Measurements from ENCODE around the gene NMS.
"Not testable (repeated sequence)": the region's sequence is repeated elsewhere in the genome, so short reads cannot be mapped to it uniquely, and the experiment has no call there.

NMS gene, protein sequence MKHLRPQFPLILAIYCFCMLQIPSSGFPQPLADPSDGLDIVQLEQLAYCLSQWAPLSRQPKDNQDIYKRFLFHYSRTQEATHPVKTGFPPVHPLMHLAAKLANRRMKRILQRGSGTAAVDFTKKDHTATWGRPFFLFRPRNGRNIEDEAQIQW

DNA sequence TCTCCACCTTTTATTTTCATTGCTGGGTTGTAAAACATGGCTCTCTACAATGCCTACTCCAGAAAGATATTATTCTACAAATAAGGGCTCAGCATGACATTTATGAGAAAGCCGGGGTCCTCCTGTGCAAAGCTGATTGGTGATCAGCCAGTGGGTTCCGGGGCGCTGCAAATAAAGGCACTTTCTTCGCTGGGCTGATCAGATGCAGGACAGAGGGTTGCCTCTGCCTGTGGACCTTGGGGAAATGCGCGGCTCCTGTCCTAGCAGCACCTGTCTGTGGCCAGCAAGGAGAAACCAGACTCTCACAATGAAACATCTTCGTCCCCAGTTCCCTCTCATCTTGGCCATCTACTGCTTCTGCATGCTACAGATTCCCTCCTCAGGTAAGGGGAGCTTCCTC, at the start of gene NMS:
TSS of gene NMS (plus strand) at position 301 of the 400 bp plus-strand sequence. CDS start at position 308, 7 bp downstream.
- no peak for DNase-seq (ENCODE audit: low read depth in 2 of 2)

DNA sequence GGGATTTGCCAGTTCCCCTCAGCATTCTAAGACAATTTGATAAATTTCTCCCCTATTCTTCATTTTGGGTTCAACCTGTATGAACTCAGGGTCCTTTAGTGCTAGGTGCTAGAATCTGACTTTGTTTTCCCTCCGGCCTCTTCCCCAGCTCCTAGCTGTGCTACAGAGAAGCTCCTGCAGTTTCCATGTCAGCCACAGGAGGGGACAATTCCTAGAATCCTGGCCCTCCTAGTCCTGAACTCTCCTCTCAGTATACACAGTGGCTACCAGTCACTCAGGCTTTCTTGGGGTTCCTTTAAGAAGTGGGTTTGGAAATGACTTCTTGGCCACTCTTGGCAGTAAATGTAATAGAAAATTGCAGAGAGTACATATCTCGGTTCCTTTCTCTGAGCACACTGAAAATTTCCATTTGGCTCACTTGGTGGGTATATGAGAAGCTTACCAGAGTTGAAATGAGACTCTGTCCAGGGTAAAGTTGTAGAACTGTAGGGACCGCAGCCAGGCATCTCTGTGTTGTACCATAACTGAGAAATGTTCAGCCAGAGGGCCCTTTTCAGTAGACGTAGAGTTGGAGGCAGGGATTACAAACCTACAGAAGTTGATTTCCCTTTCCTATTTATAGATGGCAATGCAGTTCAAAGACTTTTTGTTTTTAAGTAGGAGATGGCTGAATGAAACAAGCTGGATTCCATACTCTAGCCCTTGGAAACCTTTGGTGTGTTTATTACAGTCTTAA, 47.8 kb upstream of the NMS start:
- no peak for DNase-seq (ENCODE audit: low read depth in 2 of 2)

DNA sequence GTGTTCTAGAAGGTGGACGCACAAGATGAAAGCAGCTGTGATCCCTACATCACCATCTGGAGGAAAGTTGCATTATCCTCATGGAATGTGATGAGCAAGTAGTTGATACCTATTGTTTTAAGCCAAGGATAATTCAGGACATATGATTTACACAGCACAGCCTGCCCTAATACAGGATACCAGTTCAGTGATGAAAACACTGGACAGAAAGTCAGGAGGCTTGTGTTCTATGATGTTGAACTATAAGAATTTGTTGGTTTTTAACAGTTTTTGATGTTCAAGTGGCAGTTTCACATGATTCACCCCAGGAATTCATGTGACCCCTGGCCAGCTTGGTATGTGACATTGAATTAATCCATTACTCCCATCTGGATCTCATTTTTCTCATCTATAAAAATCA, 46.7 kb upstream of the NMS start:
- DNase-seq (ENCODE audit: low read depth in 2 of 2): no peak

DNA sequence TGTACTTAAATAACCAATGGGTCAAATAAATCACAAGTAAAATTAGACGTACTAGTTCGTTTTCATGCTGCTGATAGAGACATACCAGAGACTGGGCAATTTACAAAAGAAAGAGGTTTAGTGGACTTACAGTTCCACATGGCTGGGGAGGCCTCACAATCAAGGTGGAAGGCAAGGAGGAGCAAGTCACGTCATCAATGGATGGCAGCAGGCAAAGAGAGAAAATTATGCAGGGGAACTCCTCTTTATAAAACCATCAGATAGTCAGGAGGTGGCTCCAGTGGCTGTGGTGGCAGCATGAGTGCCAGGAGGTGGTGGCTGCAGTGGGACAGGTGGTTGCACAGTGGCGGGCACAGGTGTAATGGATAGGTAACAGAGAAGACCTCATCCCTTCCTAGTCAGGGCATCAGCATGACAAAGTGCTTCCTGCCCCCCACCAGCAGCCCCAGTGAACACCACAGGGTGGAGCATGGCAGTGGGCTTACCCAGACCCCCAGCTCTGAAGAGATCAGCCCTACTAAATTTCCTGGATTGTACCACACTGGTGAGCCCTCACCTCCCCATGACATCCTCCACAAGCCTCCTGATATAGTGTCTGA, 45.9 kb upstream of the NMS start:
- no peak for DNase-seq (ENCODE audit: low read depth in 2 of 2)

DNA sequence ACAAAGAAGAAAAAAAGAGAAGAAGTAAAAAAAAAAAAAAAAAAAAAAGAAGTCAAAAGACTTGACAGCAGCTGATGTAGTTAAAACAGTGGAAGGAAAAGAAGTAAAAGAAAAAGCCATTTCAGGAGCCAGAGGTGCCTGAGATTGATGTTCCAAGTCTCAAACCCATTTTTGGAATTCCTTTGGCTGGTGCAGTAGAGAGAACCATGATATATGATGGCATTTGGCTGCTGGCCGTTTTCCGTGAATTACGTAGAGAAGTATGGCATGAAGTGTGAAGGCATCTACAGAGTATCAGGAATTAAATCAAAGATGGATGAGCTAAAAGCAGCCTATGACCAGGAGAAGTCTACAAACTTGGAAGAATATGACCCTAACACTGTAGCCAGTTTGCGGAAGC, 45.2 kb upstream of the NMS start:
- no peak for DNase-seq (ENCODE audit: low read depth in 2 of 2)

DNA sequence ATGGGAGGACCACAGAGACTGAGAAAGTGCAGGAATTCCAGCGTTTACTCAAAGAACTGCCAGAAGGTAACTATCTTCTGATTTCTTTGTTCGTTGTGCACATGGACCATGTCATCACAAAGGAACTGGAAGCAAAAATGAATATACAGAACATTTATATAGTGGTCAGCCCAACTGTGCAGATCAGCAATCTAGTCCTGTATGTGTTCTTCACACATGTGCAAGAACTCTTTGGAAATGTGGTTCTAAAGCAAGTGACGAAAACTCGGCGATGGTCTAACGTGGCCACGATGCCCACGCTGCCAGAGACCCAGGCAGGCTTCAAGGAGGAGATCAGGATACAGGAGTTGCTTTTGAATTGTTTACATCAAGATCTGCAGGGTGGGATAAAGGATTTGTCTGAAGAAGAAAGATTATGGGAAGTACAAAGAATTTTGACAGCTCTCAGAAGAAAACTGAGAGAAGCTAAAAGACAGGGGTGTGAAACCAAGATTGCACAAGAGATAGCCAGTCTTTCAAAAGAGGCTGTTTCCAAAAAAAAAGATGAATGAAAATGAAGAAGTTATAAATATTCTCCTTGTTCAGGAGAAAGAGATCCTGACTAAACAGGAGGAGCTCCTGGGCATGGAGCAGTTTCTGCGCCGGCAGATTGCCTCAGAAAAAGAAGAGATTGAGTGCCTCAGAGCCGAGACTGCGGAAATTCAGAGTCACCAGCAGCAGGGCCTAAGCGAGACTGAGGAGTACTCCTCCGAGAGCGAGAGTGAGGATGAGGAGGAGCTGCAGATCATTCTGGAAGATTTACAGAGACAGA, 44.5 kb upstream of the NMS start:
- DNase-seq (ENCODE audit: low read depth in 2 of 2): no peak

DNA sequence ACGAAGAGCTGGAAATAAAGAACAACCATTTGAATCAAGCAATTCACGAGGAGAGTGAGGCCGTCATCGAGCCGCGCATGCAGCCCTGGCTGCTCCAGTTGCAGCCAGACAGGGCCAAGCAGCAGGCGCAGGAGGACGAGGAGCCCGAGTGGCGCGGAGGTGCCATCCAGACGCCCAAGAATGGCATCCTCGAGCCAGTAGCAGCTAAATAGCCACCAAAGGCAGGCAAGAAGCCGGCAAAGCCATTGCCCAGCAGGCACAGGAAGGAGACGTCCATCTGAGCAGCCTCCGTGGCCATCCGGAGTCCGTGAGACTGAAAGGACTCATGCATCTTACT, 43.9 kb upstream of the NMS start:
- DNase-seq (ENCODE audit: low read depth in 2 of 2): no peak

DNA sequence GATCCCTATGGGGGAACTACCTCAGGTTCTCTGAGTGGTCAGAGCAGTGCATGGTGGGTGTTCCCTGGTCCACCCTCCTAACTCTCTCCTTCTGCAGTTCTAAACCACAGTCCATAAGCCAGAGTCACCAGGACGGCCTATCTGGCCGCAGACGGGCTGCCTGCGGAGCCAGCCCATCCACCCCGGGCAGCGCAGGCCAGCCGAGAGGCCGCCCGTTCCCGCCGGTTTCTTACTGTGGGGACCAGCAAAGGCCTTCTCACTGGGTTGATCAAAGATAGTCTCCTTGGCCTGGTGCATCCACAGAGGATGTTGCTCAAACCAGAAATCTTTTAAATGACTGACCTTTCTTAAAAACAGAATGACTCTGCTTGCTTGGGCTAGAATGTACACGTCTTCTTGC, 43.2 kb upstream of the NMS start:
- DNase-seq (ENCODE audit: low read depth in 2 of 2): no peak

DNA sequence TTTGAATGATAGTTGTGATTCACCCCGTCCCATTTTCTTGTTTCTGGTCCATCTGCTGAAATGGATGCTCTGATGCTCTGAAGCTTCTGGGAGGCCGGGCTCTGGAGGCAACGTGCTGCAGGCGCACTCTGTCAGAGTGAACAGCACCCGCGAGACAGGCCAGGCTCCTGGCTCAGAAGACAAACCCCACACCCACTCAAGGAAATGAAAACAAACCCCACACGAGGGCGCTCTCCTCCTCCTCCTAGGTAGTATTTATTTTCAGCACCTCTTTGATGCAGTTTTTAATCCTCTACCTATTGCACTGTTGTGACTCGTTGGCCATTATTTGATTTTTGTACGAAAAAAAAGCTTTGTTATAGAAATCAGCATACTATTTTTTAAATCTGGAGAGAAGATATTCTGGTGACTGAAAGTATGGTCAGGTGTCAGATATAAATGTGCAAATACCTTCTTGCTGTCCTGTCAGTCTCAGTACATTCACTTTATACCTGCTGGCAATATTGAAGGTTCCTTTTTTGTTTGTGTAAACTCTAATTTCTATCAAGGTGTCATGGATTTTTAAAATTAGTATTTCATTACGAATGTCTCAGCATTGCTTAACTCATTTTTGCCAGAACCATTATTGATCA, 42.5 kb upstream of the NMS start:
- DNase-seq (ENCODE audit: low read depth in 2 of 2): peak; percentile 14 to 48

DNA sequence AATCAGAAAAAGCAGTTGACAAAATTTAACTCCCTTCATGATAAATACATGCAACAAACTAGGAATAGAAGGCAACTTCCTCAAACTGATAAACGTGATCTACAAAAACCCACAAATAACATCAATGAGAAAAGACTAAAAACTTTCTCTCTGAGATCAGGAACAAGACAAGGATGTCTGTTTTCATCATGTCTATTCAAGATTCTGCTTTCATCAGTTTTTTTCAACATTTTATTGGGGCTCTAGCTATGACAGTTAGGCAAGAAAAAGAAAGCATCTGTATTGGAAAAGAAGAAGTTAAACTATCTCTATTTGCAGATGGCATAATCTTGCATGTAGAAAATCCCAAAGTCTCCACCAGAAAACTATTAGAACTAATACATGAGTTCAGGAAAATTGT, 40.6 kb upstream of the NMS start:
- no peak for DNase-seq (ENCODE audit: low read depth in 2 of 2)

DNA sequence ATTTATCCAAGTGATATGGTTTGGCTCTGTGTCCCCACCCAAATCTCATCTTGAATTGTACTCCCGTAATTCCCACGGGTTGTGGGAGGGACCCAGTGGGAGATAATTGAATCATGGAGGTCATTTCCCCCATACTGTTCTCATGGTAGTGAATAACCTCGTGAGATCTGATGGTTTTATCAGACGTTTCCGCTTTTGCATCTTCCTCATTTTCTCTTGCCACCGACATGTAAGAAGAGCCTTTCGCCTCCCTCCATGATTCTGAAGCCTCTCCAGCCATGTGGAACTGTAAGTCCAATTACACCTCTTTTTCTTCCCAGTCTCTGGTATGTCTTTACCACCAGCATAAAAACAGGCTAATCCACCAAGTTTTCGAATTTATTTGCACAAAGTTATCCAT, 32.5 kb upstream of the NMS start:
- DNase-seq (ENCODE audit: low read depth in 2 of 2): no peak

DNA sequence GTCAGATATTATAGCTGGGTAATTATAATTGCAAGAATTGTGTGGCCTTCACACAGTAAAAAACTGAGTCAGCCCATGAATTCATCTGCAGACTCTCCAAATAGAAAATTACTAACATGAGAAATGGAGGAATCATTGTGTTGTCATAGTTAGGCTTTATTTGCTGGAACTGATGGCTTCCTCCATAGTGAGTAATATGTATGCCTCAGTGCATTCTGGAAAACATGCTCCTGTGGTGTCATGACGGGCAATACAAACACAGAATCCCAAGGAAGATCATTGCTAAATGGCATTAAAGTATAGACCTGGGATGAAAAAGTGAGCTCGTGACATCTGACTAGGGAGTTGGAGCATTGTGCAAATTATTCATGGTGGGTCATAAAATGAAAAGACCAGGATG, 23.6 kb upstream of the NMS start:
- DNase-seq (ENCODE audit: low read depth in 2 of 2): no peak

DNA sequence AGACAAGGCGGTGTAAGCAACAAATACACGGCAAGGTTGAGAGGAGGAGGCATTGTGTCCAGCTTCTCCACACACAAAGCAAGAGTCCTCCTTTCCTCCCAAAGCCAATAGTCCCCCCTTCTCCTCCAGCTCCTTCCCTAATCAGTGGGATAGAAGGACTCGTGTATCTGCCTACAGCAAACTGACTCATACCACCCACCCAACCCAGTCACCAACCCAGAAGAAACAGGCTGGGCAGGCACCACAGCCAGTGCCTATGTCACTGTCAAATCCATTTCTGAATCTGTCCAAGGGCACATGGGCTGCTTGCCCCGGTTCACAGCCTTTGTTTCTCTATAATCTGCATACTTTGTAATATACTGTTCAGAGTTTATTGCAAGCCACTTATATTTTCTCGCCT, 19.2 kb upstream of the NMS start:
- no peak for DNase-seq (ENCODE audit: low read depth in 2 of 2)

DNA sequence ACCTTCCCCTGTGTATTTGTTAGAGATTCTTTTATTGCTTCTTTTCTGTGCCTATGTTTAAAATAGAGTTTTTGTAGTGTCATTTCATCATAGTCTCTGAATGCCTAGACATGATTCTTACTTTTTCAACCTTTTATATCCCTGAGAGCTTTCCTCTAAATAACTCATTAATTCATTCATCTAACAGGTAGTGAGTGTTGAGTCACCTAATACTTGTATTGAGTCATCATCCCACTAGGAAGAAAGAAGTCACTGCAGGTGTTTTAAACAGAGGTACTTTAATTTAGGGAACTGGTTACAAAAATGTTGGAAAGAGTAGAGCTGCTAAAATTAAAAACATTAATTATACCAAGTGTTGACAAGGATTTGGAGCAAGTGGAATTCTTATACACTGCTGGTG, 18.5 kb upstream of the NMS start:
- no peak for DNase-seq (ENCODE audit: low read depth in 2 of 2)

DNA sequence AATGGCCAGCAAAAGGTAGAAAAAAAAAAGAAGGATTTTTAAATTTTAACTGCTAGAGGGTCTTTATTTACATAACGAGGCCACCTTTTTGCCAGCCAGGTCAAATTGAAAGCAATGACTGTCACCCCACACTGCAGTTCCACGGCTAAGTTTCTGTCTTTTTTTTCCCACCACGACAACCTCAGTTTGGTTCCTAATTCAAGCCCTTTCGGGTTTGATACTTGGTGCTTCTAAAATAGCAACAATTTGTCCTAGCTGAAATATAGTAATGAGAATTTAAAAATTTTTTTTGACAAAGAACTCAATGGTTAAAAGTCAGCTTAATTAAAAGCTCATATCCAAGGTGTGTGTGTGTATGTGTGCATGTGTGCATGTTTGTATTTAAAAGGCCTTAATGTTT, 16.4 kb upstream of the NMS start:
- no peak for DNase-seq (ENCODE audit: low read depth in 2 of 2)

DNA sequence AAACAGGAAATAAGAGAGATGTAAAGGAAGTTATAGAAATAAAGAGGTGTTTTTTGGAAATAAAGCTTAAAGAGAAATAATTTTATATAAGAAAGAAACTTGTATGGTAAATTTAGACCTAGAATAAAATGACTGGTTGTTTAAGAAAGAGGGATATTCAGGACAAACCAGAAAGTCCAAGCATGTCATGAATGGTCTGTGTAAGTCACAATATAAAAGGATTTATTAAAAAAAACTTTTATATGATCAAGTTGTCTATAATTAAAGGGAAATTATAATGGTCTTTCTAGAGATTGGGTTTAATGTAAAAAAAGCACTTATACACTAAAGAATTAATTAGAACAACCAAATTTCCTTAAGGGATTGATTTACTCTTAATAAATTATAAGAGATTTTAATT, 13.9 kb upstream of the NMS start:
- DNase-seq (ENCODE audit: low read depth in 2 of 2): not testable (repeated sequence)

DNA sequence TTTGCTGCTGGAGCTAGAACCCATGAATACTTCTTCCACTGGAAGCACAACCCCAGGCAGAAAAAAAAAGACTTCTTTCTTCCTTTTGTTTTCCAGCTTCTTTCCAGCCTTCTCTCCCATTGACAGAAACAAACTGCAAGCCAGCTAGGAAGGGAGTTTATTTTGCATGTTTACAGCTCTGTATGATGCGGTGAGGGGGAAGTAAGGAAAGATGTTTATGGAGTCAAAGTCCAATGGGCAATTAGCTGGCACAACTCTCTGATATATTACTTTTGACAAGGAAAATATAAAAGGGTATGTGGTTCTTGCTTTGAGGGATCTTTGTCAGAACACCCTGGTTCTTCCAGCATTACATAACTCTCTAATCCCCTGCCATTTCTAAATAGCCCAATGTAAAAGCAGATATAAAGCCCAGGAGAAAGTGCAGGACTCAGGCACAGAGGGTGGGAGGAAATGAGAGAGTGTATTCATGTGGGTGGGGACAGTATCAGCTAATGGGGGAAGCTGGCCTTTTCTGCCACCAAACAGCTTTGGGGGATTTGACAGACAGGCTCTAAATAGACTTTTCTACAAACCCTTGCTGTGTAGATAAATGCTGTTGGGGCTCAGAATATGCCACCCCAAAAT, 9.3 kb upstream of the NMS start:
- DNase-seq (ENCODE audit: low read depth in 2 of 2): no peak

DNA sequence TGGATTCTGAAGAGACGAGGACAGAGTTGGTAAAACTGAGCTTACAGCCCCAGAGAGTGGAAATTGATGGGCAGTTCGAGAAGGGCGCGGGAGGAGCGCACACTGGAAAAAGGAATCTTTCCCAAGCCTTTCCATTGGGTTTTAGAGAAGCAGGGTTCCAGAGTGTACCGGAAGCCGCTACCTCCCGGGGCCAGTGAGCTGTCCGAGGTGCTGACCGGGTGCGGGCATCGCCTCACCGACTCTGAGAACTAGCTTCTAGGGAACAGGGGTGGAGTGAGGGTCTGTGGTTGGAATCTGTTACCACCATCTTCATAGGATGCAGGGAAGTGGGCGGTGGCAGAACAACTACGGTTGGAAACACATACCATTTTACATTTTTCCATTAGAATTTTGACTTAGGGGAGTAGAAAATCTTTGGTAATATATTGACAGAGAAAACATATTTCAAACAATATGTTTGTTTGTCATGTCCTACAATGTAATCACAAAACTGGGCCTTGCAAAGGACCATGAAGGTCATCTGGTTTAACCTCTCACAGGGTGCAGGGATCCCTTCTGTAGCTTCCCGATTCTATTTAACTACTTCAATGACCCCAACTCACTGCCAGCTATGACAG, 724 bp downstream of the NMS start:
- no peak for DNase-seq (ENCODE audit: low read depth in 2 of 2)

DNA sequence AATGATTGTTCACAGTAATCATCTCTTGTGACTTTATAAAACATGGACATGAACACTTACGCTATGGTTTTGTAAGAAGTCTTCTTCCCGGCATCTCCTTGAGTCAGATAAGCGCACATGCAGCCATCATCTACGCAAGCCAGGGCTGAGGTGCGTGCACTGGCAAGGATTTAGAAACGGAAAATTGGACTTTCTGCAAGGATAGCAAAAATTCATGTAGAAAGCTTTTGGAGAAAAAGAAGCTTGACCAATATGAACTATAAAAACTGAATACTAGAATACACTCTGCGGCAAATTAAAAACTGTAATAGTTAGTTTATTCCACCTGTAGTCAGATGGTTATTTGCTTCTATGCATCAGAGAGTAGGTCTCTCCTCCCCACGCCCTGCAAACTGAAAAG, 6.3 kb downstream of the NMS start:
- no peak for DNase-seq (ENCODE audit: low read depth in 2 of 2)

DNA sequence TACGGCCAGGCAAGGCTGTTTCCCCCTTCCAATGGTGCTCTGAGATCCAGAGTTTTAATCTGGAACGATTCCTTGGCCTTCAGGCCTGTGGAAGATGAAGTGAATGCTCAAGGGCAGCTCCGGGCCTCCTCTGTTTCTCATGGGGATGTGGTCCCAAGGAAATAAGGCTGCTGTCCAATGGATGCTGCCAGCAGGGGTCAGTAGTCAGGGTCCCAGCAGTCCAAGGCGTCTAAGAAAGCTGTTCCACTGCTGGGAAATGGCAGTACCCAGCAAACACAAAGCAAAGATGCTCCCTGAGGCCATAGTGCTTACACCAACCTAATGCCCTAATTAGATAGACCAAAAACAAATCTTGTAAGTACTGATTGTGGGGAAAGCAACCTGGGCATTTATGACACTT, 12.5 kb downstream of the NMS start:
- DNase-seq (ENCODE audit: low read depth in 2 of 2): no peak

DNA sequence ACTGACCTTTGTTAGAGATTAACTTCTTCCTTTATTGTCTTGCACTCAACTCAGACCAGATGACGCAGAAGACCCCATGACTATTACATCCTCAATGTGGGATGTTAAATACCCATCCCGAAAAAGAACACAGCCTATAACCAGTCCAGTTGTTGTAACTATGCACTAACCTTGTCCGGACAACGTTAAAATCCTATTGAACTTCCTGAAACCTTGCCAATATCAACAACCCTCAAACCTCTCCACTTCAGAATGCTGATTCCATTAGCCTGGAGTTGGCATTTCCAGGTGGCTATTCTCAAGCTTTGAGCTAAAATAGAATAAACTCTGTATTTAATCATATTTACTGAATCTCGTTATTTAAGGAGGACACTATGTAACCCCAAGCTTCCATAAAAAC, 13.6 kb downstream of the NMS start:
- no peak for DNase-seq (ENCODE audit: low read depth in 2 of 2)

Measured in stimulated activated CD8-positive, alpha-beta memory T cell treated with anti-CD3 and anti-CD28 coated beads, Interleukin-15, amount 100 ng/mL, for 4 hours (primary cell).